22Rv1 (cell line): Measurements from ENCODE around the gene FBRSL1.

Experiments used
- ZFX ChIP-seq: fragments of 450-650 bp; IDR thresholded peaks from 2 replicates; pipeline ENCODE4 v1.6.1; 2017; ENCODE audit warnings: antibody characterized with exemption, borderline replicate concordance
- TF ChIP-seq, protein P1 (sequence below): fragments of 450-650 bp; IDR thresholded peaks from 2 replicates; pipeline ENCODE4 v1.5.1; 2017; ENCODE audit warnings: mild to moderate bottlenecking

DNA sequence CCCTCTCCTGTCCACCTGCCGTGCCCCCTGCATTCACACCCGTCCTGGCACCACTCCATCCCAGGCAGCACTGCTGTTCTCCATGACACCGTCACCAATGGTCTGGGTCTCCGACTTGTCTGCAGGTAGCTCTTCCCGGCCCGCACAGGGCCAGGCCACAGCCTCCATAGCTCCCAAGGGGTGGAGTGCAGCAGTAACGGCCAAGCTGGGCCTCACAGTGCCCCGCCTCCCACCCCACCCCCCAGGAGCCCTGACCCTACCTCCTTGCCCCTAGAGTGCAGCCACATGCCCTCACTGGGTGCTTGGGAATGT lies 12.9 kb downstream of the FBRSL1 start:
- TF ChIP-seq, protein P1, sequence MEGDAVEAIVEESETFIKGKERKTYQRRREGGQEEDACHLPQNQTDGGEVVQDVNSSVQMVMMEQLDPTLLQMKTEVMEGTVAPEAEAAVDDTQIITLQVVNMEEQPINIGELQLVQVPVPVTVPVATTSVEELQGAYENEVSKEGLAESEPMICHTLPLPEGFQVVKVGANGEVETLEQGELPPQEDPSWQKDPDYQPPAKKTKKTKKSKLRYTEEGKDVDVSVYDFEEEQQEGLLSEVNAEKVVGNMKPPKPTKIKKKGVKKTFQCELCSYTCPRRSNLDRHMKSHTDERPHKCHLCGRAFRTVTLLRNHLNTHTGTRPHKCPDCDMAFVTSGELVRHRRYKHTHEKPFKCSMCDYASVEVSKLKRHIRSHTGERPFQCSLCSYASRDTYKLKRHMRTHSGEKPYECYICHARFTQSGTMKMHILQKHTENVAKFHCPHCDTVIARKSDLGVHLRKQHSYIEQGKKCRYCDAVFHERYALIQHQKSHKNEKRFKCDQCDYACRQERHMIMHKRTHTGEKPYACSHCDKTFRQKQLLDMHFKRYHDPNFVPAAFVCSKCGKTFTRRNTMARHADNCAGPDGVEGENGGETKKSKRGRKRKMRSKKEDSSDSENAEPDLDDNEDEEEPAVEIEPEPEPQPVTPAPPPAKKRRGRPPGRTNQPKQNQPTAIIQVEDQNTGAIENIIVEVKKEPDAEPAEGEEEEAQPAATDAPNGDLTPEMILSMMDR, result no peak
- TF ChIP-seq ZFX, result no peak
